Naive thymus-derived CD8-positive, alpha-beta T cell (primary cell): ENCODE results near the gene ADCY10. TPM values are rescaled to one million over a fixed set of nuclear protein-coding genes. Genes with fewer than 3 reads are reported as not detected.

Experiments used
- ATAC-seq, 2 donors: fragments of 150-1000 bp; cut with Tn5 transposase in 1 of 2; sonication (Bioruptor Pico), chemical (Tn5 transposase) in 1 of 2; 1 replicate in 1 of 2; 2 replicates in 1 of 2; pipeline ENCODE4 v1.10.0; 2021; ENCODE audit warnings: mild to moderate bottlenecking in 2 of 2, moderate library complexity in 2 of 2
- POLR2A ChIA-PET: fragments of 350-600 bp; sonication (Branson Sonifier 250); formaldehyde crosslinking; loops from one replicate; lab custom pipeline; 2021; ENCODE audit warnings: antibody characterized with exemption; lab: Charles Lee
- DNase-seq, 10 donors: peaks; one replicate each; pipeline versions ENCODE4 v3.0.0 to v3.0.0-alpha.2; 2020 to 2022
- H3K27ac Mint-ChIP-seq, 10 donors: one replicate each; pipeline ENCODE4 v1.8.0; 2020 to 2022; ENCODE audit warnings: mild to moderate bottlenecking in 10 of 10, mixed read lengths in 10 of 10, moderate library complexity in 4 of 10, inconsistent platforms in 1 of 10
- H3K27me3 Mint-ChIP-seq, 5 donors: one replicate each; pipeline ENCODE4 v1.8.0; 2021 to 2022; ENCODE audit warnings: mixed read lengths in 5 of 5
- H3K36me3 Mint-ChIP-seq, 3 donors: one replicate each; pipeline ENCODE4 v1.8.0; 2020 to 2022; ENCODE audit warnings: mixed read lengths in 3 of 3, mild to moderate bottlenecking in 2 of 3, inconsistent platforms in 1 of 3
- H3K4me1 Mint-ChIP-seq, 4 donors: one replicate each; pipeline ENCODE4 v1.8.0; 2021 to 2022; ENCODE audit warnings: mixed read lengths in 4 of 4
- H3K4me3 Mint-ChIP-seq, 10 donors: one replicate each; pipeline ENCODE4 v1.8.0; 2020 to 2022; ENCODE audit warnings: mild to moderate bottlenecking in 10 of 10, mixed read lengths in 10 of 10, moderate library complexity in 6 of 10, inconsistent platforms in 1 of 10
- H3K9me3 Mint-ChIP-seq, 9 donors: one replicate each; pipeline ENCODE4 v1.8.0; 2020 to 2022; ENCODE audit warnings: mixed read lengths in 9 of 9, mild to moderate bottlenecking in 3 of 9, inconsistent platforms in 1 of 9, moderate library complexity in 1 of 9
- polyA plus RNA-seq, 3 donors: library from polyadenylated mRNA; unstranded; fragments of 300-500 nt; fragmentation: Illumina TruSeq; gene quantifications; one replicate each; pipeline ENCODE4 v1.2.3, GENCODE V29; 2021
- total RNA-seq, 8 experiments: library from RNA in 2 of 8; stranded (reverse) in 2 of 8; gene quantifications; one replicate each; pipeline ENCODE4 v1.2.3 and lab custom pipeline; 2021 to 2026

ADCY10 gene
- total and polyA plus RNA-seq, 5 experiments from 2014 or later, result 0.41 to 1.1 TPM; not detected in 3

GRCh38 chr1:167762061-167762746, 151.7 kb downstream of the ADCY10 start:
- Mint-ChIP-seq H3K4me1 (peaks cover 23 to 30% (median 26%) of the 10 kb centered on the region in 4 donors), H3K36me3 (peaks cover 0 to 4% (median 3%) of the 10 kb centered on the region in 3 donors), H3K4me3 (peak overlapping the region; percentile 13 to 87 (median 70)), H3K9me3 (no peaks in the 10 kb centered on the region), H3K27ac (peak overlapping the region; percentile 57 to 91 (median 82)), H3K27me3 (no peaks in the 10 kb centered on the region)
- peak in 9 of 10 donors; percentile 2 to 76 (median 48) for DNase-seq
- POLR2A ChIA-PET, result interaction anchor here (0.7 to 1.7 kb wide), 5 partner anchors 30 to 194 kb away, joined by 3 to 6 read pairs (median 3); partner anchors contain the start of gene DCAF6
- peak; percentile 99 to 100 for ATAC-seq

- peaks cover 24 to 37% (median 32%) of the 10 kb centered on the region in 4 donors for H3K4me1 Mint-ChIP-seq
- H3K27me3 Mint-ChIP-seq, result no peaks in the 10 kb centered on the region
- no peaks in the 10 kb centered on the region for H3K36me3 Mint-ChIP-seq
- POLR2A ChIA-PET, result interaction anchor here (0.7 to 1.0 kb wide), 2 partner anchors 31 to 45 kb away, joined by 3 read pairs; no protein-coding TSS in a partner anchor
- H3K9me3 Mint-ChIP-seq, result no peaks in the 10 kb centered on the region
- DNase-seq, result no peak
- H3K4me3 Mint-ChIP-seq, result peak overlapping the region in 4 of 10 donors; percentile 64 to 83 (median 74)
- peak overlapping the region in 2 of 10 donors; percentile 18 to 88 for H3K27ac Mint-ChIP-seq
- no peak for ATAC-seq
Measured at GRCh38 chr1:167761400-167761799, 152.5 kb downstream of the ADCY10 start.

Other genes with a start within 250 kb of the ADCY10 start
- gene MPZL1, start 192.2 kb downstream of the ADCY10 start, total RNA-seq, result 1 to 10 TPM; 6.9 to 8.3 TPM
- 1 to 10 TPM; 7.9 to 8.9 (median 8.2) TPM for gene MPZL1, start 192.2 kb downstream of the ADCY10 start, polyA plus RNA-seq
- 10 to 100 TPM; 26.2 to 30.1 TPM for gene DCAF6, start 22.5 kb upstream of the ADCY10 start, total RNA-seq
- gene DCAF6, start 22.5 kb upstream of the ADCY10 start, polyA plus RNA-seq, result 10 to 100 TPM in 1 of 3 donors, 1 to 10 TPM in 2; 5.7 to 10.0 (median 7.2) TPM
- gene MPC2, start 22.9 kb upstream of the ADCY10 start, total RNA-seq, result 10 to 100 TPM; 31.2 to 32.2 TPM
- 10 to 100 TPM; 77.5 to 92.3 (median 83.2) TPM for gene MPC2, start 22.9 kb upstream of the ADCY10 start, polyA plus RNA-seq
- gene GPR161, start 222.8 kb upstream of the ADCY10 start, total RNA-seq, result under 1 TPM in 1 of 2 experiments, not detected in 1; 0.26 TPM
- gene GPR161, start 222.8 kb upstream of the ADCY10 start, polyA plus RNA-seq, result not detected